Measurements from ENCODE around the gene RNF17. TPM values are rescaled to one million over a fixed set of nuclear protein-coding genes. Genes with fewer than 3 reads are reported as not detected.

The RNF17 gene
- total RNA-seq, 4 donors from 2014 or later, result 0.23 TPM; not detected in 3

GRCh38 chr13:24764276-24764630, 284 bp downstream of the RNF17 start:
- H3K4me3 ChIP-seq, result no peak overlapping the region
- no peak overlapping the region for H3K27ac ChIP-seq
- in situ Hi-C loops (cut with MboI; ENCODE audit: low sequenced_read_pairs in 4 of 4) (no loop called here), intact Hi-C loops (cut with DNase I; ENCODE audit: low total_unique reads) (no loop called here)
- H3K36me3 ChIP-seq, result no peaks in the 10 kb centered on the region
- no peaks in the 10 kb centered on the region for H3K4me1 ChIP-seq
- no peak for ATAC-seq
- H3K27me3 ChIP-seq, result no peaks in the 10 kb centered on the region
- DNase-seq, result no peak
- TF ChIP-seq POLR2A (IDR thresholded peaks at IDR 0.05) (no peak), CTCF (IDR thresholded peaks at IDR 0.05 in 4 of 5, conservative IDR thresholded peaks at IDR 0.05 in 1 of 5) (no peak)
- H3K9me3 ChIP-seq, result no peaks in the 10 kb centered on the region

DNA sequence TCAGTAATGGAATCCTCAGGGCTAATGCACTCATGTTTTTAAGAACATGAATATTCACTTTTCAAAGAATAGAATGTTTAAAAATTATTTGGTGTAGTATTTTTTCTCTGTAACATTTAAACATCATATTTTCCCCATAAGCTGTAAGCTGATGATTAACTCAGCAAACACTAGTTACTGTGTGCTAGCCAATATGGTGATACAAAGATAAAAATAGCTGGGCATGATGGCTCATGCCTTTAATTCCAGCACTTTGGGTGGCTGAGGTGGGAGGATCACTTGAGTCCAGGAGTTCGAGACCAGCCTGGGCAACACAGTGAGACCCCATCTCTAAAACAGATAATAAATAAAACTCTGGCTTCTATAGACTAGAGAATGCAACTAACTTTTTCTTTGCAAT, 13.2 kb downstream of the RNF17 start:
- no peak for TF ChIP-seq CTCF (IDR thresholded peaks at IDR 0.05 in 4 of 5, conservative IDR thresholded peaks at IDR 0.05 in 1 of 5)
- TF ChIP-seq POLR2A (IDR thresholded peaks at IDR 0.05), result no peak
- Histone ChIP-seq H3K4me3 (no peak overlapping the region), H3K9me3 (no peaks in the 10 kb centered on the region), H3K27me3 (no peaks in the 10 kb centered on the region), H3K27ac (no peak overlapping the region), H3K4me1 (no peaks in the 10 kb centered on the region), H3K36me3 (no peaks in the 10 kb centered on the region)
- no peak for ATAC-seq
- no peak for DNase-seq
- in situ Hi-C loops (cut with MboI; ENCODE audit: low sequenced_read_pairs in 4 of 4) (no loop called here), intact Hi-C loops (cut with DNase I; ENCODE audit: low total_unique reads) (no loop called here)

DNA sequence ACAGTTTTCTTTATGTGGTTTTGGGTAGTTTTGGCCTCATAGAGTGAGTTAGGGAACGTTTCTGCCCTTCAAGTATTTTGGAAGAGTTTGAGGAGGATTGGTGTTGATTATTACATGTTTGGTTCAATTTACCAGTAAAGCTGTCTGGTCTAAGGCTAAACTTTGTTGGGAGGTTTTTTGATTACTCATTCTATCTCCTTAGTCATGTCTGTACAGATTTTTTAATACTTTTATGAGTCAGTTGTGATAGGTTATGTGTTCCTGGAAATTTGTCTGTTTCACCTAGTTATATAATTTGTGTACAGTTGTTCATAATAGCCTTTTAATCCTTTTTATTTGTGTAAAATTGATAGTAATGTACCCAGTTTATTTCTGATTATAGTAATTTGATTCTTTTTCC, 20.4 kb downstream of the RNF17 start:
- in situ Hi-C loops (cut with MboI; ENCODE audit: low sequenced_read_pairs in 4 of 4) (no loop called here), intact Hi-C loops (cut with DNase I; ENCODE audit: low total_unique reads) (no loop called here)
- Histone ChIP-seq H3K4me3 (no peak overlapping the region), H3K4me1 (no peaks in the 10 kb centered on the region), H3K36me3 (no peaks in the 10 kb centered on the region), H3K27me3 (no peaks in the 10 kb centered on the region), H3K9me3 (no peaks in the 10 kb centered on the region), H3K27ac (no peak overlapping the region)
- DNase-seq (no peak), ATAC-seq (no peak)
- TF ChIP-seq POLR2A (IDR thresholded peaks at IDR 0.05) (no peak), CTCF (IDR thresholded peaks at IDR 0.05 in 4 of 5, conservative IDR thresholded peaks at IDR 0.05 in 1 of 5) (no peak)

DNA sequence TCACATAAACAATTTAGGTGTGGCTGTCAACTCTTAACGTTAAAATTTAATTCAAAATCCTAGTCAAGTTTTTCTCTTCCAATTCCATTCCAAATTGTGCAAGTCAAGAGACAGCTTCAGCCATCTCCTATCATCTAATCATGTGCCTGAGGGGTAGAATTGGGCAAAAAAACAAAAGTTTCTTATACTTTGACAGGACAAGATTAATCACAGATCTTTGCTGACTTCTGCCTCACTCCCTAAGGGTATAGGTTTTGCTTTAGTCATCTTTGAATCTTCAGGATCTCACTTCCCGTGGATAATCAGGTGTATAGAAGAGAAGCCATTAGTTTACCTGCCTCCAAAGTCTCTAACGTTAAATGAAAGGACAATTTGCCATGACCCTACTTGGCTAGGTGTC, 24.6 kb downstream of the RNF17 start:
- Histone ChIP-seq H3K9me3 (no peaks in the 10 kb centered on the region), H3K27me3 (no peaks in the 10 kb centered on the region), H3K4me3 (no peak overlapping the region), H3K27ac (no peak overlapping the region), H3K36me3 (no peaks in the 10 kb centered on the region), H3K4me1 (no peaks in the 10 kb centered on the region)
- intact Hi-C loops (cut with DNase I; ENCODE audit: low total_unique reads), result no loop called here
- TF ChIP-seq CTCF (IDR thresholded peaks at IDR 0.05 in 4 of 5, conservative IDR thresholded peaks at IDR 0.05 in 1 of 5) (no peak), POLR2A (IDR thresholded peaks at IDR 0.05) (no peak)
- in situ Hi-C loops (cut with MboI; ENCODE audit: low sequenced_read_pairs in 4 of 4), result no loop called here
- ATAC-seq (no peak), DNase-seq (no peak)

- intact Hi-C loops (cut with DNase I; ENCODE audit: low total_unique reads), result no loop called here
- DNase-seq, result no peak
- Histone ChIP-seq H3K36me3 (no peaks in the 10 kb centered on the region), H3K27me3 (no peaks in the 10 kb centered on the region), H3K9me3 (no peaks in the 10 kb centered on the region), H3K4me3 (no peak overlapping the region), H3K27ac (no peak overlapping the region), H3K4me1 (no peaks in the 10 kb centered on the region)
- no peak for TF ChIP-seq CTCF (IDR thresholded peaks at IDR 0.05 in 4 of 5, conservative IDR thresholded peaks at IDR 0.05 in 1 of 5)
- ATAC-seq, result no peak
- in situ Hi-C loops (cut with MboI; ENCODE audit: low sequenced_read_pairs in 4 of 4), result no loop called here
These were observed 38.1 kb downstream of the RNF17 start for GRCh38 chr13:24802074-24802473.

Data from gastrocnemius medialis (tissue), 4 donors.